ENCODE data around the gene DHRS12. TPM values are rescaled to one million over a fixed set of nuclear protein-coding genes. Genes with fewer than 3 reads are reported as not detected.
A peak's percentile ranks its signal among the peaks of the same experiment; 100 is the strongest.

DHRS12 gene
- total and polyA plus RNA-seq, 8 donors, result 4.2 to 27.2 (median 14.1) TPM; not detected in 1

DNA sequence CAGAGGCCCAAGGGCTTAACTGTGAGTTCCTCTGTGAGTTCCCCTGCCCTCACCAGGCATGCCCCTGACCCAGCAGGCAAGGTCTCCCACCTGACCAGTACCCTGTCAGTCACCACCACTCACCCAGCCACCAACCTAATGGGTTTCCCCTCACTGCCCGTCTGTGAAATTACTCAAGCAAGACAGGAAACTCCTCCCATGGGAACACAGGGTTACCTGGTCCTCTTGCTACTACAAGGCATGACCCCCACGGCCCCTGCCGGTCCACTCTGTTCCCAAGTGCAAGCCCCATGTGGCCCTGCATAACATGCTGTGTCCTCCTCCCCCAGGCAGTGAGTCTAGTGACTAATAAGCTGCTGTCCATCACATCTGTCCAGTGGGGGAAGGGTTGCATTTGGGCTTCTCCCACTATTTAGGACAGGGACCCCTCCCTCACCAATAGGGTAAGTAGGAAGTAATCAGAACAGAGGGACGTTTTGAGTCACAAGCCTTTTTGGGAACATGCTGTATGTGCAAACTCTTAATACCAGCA, 8.0 kb upstream of the DHRS12 start:
- WGBS, 5 donors, result 40 to 71% (median 55%) methylated on average over 4 of the region's 4 CpGs
- intact Hi-C loops (cut with DNase I; ENCODE audit: low total_unique reads), result loop anchor here (10.0 kb wide), 1 partner anchor 313 kb away; the partner anchor contains the start of gene NEK5
- Histone ChIP-seq H3K9me3 (no peaks in the 10 kb centered on the region), H3K4me1 (peaks cover 7 to 16% (median 14%) of the 10 kb centered on the region in 4 donors), H3K27ac (no peak overlapping the region), H3K27me3 (no peaks in the 10 kb centered on the region), H3K36me3 (no peaks in the 10 kb centered on the region), H3K4me3 (no peak overlapping the region)
- TF ChIP-seq EP300 (IDR thresholded peaks at IDR 0.05) (no peak), POLR2A (IDR thresholded peaks at IDR 0.05) (no peak), POLR2AphosphoS5 (IDR thresholded peaks at IDR 0.05) (no peak)
- TF ChIP-seq, protein P1, sequence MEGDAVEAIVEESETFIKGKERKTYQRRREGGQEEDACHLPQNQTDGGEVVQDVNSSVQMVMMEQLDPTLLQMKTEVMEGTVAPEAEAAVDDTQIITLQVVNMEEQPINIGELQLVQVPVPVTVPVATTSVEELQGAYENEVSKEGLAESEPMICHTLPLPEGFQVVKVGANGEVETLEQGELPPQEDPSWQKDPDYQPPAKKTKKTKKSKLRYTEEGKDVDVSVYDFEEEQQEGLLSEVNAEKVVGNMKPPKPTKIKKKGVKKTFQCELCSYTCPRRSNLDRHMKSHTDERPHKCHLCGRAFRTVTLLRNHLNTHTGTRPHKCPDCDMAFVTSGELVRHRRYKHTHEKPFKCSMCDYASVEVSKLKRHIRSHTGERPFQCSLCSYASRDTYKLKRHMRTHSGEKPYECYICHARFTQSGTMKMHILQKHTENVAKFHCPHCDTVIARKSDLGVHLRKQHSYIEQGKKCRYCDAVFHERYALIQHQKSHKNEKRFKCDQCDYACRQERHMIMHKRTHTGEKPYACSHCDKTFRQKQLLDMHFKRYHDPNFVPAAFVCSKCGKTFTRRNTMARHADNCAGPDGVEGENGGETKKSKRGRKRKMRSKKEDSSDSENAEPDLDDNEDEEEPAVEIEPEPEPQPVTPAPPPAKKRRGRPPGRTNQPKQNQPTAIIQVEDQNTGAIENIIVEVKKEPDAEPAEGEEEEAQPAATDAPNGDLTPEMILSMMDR (IDR thresholded peaks at IDR 0.05), result no peak
- DNase-seq, result no peak

DNA sequence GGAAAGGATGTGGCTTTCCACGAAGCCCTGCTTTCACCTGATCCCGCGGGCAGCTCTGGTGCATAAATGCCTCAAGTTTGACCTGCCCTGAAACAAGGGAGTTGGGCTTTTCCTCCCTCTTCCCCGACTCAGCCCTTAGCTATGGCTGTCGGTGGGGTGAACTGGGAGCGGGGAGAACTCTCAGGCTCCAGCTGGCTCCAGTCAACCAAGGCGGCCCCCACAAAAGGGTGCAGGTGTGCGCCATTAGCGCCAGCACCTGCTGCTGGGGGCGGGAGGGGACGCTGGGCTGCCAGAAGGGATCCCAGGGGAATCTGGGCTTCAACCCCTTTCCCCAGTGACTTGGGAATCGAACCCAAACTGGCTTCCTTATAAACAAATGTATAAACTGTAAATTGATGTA, 7.1 kb upstream of the DHRS12 start:
- TF ChIP-seq, protein P1 (IDR thresholded peaks at IDR 0.05), result no peak
- TF ChIP-seq EP300 (IDR thresholded peaks at IDR 0.05) (no peak), POLR2AphosphoS5 (IDR thresholded peaks at IDR 0.05) (no peak), POLR2A (IDR thresholded peaks at IDR 0.05) (no peak)
- Histone ChIP-seq H3K4me1 (peaks cover 7 to 21% (median 13%) of the 10 kb centered on the region in 4 donors), H3K27ac (no peak overlapping the region), H3K36me3 (no peaks in the 10 kb centered on the region), H3K27me3 (no peaks in the 10 kb centered on the region), H3K4me3 (no peak overlapping the region), H3K9me3 (no peaks in the 10 kb centered on the region)
- intact Hi-C loops (cut with DNase I; ENCODE audit: low total_unique reads), result loop anchor here (10.0 kb wide), 1 partner anchor 314 kb away; the partner anchor contains the start of gene NEK5
- 69 to 84% (median 77%) methylated on average over 12 of the region's 12 CpGs for WGBS, 5 donors
- no peak for DNase-seq

DNA sequence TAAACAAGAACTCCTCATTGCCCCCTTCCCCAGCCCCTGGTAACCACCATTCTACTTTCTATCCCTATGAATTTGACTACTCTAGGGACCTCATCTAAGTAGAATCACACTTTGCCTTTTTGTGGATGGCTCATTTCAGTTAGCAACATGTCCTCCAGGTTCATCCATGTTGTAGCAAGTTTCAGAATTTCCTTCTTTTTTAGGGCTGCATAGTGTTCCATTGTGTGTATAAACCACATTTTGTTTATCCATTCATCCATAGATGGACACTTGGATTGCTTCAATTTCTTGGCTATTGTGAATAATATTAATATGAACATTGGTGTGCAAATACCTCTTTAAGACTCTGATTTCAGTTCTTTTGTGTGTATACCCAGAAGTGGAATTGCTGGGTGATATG, 4.8 kb upstream of the DHRS12 start:
- no peak overlapping the region for H3K4me3 ChIP-seq
- no peak for DNase-seq
- H3K36me3 ChIP-seq, result no peaks in the 10 kb centered on the region
- H3K4me1 ChIP-seq, result peaks cover 0 to 22% (median 13%) of the 10 kb centered on the region in 4 donors
- intact Hi-C loops (cut with DNase I; ENCODE audit: low total_unique reads), result no loop called here
- no peaks in the 10 kb centered on the region for H3K9me3 ChIP-seq
- TF ChIP-seq EP300 (IDR thresholded peaks at IDR 0.05), result no peak
- TF ChIP-seq POLR2AphosphoS5 (IDR thresholded peaks at IDR 0.05), result no peak
- no peak for TF ChIP-seq POLR2A (IDR thresholded peaks at IDR 0.05)
- TF ChIP-seq, protein P1 (IDR thresholded peaks at IDR 0.05), result no peak
- no peak overlapping the region for H3K27ac ChIP-seq
- no peaks in the 10 kb centered on the region for H3K27me3 ChIP-seq

DNA sequence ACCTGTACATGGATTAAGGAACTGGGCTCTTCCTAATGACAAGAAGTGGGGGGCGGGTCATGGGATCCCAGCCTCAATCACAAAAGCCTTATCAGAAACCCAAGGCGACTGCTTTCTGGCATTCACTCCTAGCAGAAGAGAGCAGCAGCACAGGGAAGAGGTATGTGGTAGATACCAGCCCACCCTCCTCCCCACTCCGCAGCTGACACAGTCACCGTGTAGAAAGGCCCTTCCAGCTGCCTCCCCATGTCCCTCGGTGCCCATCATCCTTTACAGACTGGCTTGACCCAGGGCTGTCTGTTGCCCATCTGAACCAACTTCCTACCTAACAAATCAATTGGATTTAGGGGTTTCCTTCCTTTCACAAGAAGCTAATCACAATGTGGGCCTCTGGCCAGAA, 3.1 kb upstream of the DHRS12 start:
- H3K4me1 ChIP-seq, result peaks cover 12 to 35% (median 26%) of the 10 kb centered on the region in 4 donors
- intact Hi-C loops (cut with DNase I; ENCODE audit: low total_unique reads), result no loop called here
- 66 to 73% (median 68%) methylated on average over 5 of the region's 5 CpGs for WGBS, 5 donors
- no peaks in the 10 kb centered on the region for H3K36me3 ChIP-seq
- no peaks in the 10 kb centered on the region for H3K9me3 ChIP-seq
- TF ChIP-seq EP300 (IDR thresholded peaks at IDR 0.05) (no peak), POLR2A (IDR thresholded peaks at IDR 0.05) (no peak), POLR2AphosphoS5 (IDR thresholded peaks at IDR 0.05) (no peak)
- TF ChIP-seq, protein P1 (IDR thresholded peaks at IDR 0.05), result no peak
- H3K4me3 ChIP-seq, result no peak overlapping the region
- no peak for DNase-seq
- no peaks in the 10 kb centered on the region for H3K27me3 ChIP-seq
- H3K27ac ChIP-seq, result peak overlapping the region in 1 of 5 donors; percentile 14
